Bronchial epithelial cell (primary cell): ENCODE measurements around the gene CDC42EP3. TPM values are rescaled to one million over a fixed set of nuclear protein-coding genes. Genes with fewer than 3 reads are reported as not detected.

Experiments
- DNase-seq: peaks from one replicate; pipeline ENCODE4 v3.0.0-alpha.2; 2010; ENCODE audit warnings: low read depth
- FAIRE-seq: peaks from 2 replicates; lab custom pipeline; 2011; peaks lifted over from hg19 to GRCh38; lab: Jason Lieb, UNC
- H3K27me3 ChIP-seq: 2 replicates; pipeline ENCODE4 v1.5.1; 2011; ENCODE audit warnings: low read length; ENCODE audit not compliant: control insufficient read depth, insufficient read depth
- H3K36me3 ChIP-seq: 2 replicates; pipeline ENCODE4 v1.5.1; 2011; ENCODE audit warnings: low read length; ENCODE audit not compliant: control insufficient read depth, insufficient read depth
- H3K4me3 ChIP-seq: 2 replicates; pipeline ENCODE4 v1.5.1; 2011; ENCODE audit warnings: mild to moderate bottlenecking, low read depth, low read length, control low read depth
- total RNA-seq: library from RNA; depleted of rRNA; stranded (reverse); fragments of >200 nt; gene quantifications from 2 replicates; pipeline ENCODE4 v1.2.1, GENCODE V29; 2014
- TF ChIP-seq, protein P1 (sequence below): IDR thresholded peaks from 2 replicates; pipeline ENCODE4 v1.5.1; 2011; ENCODE audit warnings: mild to moderate bottlenecking, moderate library complexity, low read length, control low read depth, inconsistent platforms; ENCODE audit not compliant: insufficient read depth, severe bottlenecking

CDC42EP3 gene
- total RNA-seq, 1 donor from 2014 or later, result 10.5 TPM

- Histone ChIP-seq H3K36me3 (peaks cover 14% of the 10 kb centered on the region), H3K4me3 (no peak overlapping the region), H3K27me3 (no peaks in the 10 kb centered on the region)
- FAIRE-seq (no peak), DNase-seq (peak; percentile 72)
- TF ChIP-seq, protein P1, sequence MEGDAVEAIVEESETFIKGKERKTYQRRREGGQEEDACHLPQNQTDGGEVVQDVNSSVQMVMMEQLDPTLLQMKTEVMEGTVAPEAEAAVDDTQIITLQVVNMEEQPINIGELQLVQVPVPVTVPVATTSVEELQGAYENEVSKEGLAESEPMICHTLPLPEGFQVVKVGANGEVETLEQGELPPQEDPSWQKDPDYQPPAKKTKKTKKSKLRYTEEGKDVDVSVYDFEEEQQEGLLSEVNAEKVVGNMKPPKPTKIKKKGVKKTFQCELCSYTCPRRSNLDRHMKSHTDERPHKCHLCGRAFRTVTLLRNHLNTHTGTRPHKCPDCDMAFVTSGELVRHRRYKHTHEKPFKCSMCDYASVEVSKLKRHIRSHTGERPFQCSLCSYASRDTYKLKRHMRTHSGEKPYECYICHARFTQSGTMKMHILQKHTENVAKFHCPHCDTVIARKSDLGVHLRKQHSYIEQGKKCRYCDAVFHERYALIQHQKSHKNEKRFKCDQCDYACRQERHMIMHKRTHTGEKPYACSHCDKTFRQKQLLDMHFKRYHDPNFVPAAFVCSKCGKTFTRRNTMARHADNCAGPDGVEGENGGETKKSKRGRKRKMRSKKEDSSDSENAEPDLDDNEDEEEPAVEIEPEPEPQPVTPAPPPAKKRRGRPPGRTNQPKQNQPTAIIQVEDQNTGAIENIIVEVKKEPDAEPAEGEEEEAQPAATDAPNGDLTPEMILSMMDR, result no peak
Measured at GRCh38 chr2:37645362-37645761, 26.1 kb downstream of the CDC42EP3 start.

- Histone ChIP-seq H3K4me3 (no peak overlapping the region), H3K36me3 (peaks cover 12% of the 10 kb centered on the region), H3K27me3 (no peaks in the 10 kb centered on the region)
- DNase-seq, result no peak
- no peak for FAIRE-seq
- TF ChIP-seq, protein P1, result no peak
Measured at GRCh38 chr2:37644191-37644590, 27.3 kb downstream of the CDC42EP3 start.

GRCh38 chr2:37643730-37644078 lies 27.7 kb downstream of the CDC42EP3 start:
- Histone ChIP-seq H3K4me3 (no peak overlapping the region), H3K36me3 (peaks cover 11% of the 10 kb centered on the region), H3K27me3 (no peaks in the 10 kb centered on the region)
- DNase-seq, result no peak
- TF ChIP-seq, protein P1, result no peak
- no peak for FAIRE-seq

DNA sequence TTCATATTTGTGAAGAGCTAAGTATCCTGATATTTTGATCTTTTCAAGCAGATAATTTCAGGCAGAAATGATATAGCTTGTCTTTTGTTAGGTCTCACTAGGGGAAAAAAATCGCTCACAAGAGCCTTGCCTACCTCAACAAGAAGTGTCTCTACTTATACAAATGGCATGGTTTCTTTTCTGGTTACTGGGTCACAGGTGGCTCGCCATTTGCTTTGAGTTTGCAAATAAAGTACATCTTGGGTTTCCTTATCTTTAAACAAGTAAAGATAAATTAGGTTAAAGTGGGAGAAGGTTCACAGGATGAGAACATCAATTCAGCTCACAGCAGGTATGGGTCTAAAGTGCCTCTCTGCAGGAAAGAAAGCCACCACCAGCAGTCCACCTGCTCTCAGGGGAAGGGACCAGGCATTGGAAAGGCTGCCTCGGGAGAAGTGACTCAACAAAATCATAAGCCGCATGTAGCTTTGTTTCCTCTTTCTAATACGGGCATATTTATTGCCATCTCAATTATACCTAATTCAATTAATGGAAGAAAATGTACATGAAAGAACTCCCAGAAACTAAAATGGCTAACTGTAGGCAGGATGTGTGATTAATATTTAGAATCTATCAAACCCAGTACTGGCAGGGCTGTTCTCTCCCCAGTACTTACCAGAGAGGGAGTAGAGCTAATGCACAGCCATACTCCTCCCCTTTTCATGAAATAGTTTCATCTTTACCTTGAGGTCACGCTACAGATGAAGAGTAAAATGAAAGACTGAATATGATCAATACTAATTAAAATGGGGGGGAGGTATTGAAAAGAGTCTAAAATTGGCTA lies 28.3 kb downstream of the CDC42EP3 start:
- DNase-seq (no peak), FAIRE-seq (no peak)
- H3K36me3 ChIP-seq, result peaks cover 10% of the 10 kb centered on the region
- TF ChIP-seq, protein P1, result no peak
- no peak overlapping the region for H3K4me3 ChIP-seq
- no peaks in the 10 kb centered on the region for H3K27me3 ChIP-seq

DNA sequence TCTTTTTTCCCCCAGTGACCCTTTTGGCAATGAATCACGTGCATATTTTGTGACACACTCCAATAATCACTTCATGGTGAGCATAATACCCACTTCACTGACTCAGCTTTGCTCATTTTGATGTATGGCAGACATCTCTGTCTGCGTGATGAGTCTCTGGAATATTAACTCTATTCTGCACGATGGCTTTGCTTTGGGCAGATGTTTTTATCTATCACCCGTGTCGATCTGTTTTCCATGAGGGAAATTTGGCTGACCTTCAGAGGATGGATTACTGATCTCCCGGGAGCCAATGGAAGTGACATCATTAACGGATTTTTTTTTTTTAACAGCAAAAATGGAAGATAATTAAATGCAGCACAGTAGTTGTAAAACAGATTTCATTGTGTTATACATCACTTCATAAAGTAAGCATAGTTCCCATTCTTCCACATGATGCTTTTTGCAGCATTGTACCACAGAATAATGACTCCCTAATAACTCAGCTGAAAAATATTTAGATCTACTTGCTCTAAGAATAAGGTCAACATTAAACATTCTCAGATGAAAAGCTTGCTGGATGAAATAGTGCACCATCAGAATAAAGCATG lies 29.8 kb downstream of the CDC42EP3 start:
- DNase-seq, result no peak
- TF ChIP-seq, protein P1, result no peak
- FAIRE-seq, result no peak
- Histone ChIP-seq H3K4me3 (no peak overlapping the region), H3K36me3 (peaks cover 7% of the 10 kb centered on the region), H3K27me3 (no peaks in the 10 kb centered on the region)
